AG09309 (cell line): ENCODE data around the gene CRHR2.

ENCODE experiments used
- DNase-seq: peaks from one replicate; pipeline ENCODE4 v3.0.0-alpha.2; 2010; ENCODE audit warnings: low read depth
- H3K4me3 ChIP-seq: 2 replicates; pipeline ENCODE4 v1.5.1; 2011; ENCODE audit warnings: mild to moderate bottlenecking, low read depth, low read length, moderate library complexity; ENCODE audit not compliant: control insufficient read depth
- TF ChIP-seq, protein P1 (sequence below): IDR thresholded peaks from 2 replicates; pipeline ENCODE4 v1.5.1; 2011; ENCODE audit warnings: mild to moderate bottlenecking, low read depth, low read length, inconsistent platforms; ENCODE audit not compliant: insufficient read depth, control insufficient read depth; ENCODE audit errors: missing control alignments

The CRHR2 gene

GRCh38 chr7:30707391-30708357 lies 25.4 kb upstream of the CRHR2 start:
- no peak for DNase-seq
- H3K4me3 ChIP-seq: no peak overlapping the region
- TF ChIP-seq, protein P1, sequence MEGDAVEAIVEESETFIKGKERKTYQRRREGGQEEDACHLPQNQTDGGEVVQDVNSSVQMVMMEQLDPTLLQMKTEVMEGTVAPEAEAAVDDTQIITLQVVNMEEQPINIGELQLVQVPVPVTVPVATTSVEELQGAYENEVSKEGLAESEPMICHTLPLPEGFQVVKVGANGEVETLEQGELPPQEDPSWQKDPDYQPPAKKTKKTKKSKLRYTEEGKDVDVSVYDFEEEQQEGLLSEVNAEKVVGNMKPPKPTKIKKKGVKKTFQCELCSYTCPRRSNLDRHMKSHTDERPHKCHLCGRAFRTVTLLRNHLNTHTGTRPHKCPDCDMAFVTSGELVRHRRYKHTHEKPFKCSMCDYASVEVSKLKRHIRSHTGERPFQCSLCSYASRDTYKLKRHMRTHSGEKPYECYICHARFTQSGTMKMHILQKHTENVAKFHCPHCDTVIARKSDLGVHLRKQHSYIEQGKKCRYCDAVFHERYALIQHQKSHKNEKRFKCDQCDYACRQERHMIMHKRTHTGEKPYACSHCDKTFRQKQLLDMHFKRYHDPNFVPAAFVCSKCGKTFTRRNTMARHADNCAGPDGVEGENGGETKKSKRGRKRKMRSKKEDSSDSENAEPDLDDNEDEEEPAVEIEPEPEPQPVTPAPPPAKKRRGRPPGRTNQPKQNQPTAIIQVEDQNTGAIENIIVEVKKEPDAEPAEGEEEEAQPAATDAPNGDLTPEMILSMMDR: no peak

GRCh38 chr7:30706908-30707307 lies 24.7 kb upstream of the CRHR2 start:
- H3K4me3 ChIP-seq: no peak overlapping the region
- no peak for DNase-seq
- TF ChIP-seq, protein P1: no peak

DNA sequence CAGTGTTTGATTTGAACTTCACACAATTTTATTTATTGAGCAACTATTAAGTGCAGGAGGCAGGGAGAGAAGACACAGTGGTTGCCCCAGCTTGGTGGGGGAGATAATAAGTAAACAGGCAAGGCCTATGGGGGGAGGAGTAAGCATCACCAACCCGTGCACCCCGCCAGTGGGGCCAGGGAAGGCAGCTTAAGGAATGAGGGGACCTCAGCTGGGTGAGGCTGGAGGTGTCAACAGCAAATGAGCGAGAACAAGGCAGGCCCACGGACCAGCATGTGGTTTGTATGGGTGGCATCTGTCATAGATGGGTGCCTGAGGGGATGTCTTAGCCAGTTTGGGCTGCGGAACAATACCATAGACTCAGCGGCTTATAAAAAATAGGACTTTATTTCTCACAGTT lies 24.1 kb upstream of the CRHR2 start:
- H3K4me3 ChIP-seq: no peak overlapping the region
- TF ChIP-seq, protein P1: no peak

GRCh38 chr7:30705596-30705995 lies 23.3 kb upstream of the CRHR2 start:
- TF ChIP-seq, protein P1: no peak
- H3K4me3 ChIP-seq: no peak overlapping the region
- no peak for DNase-seq

More for the DNA sequence above, 24.1 kb upstream of the CRHR2 start:
- no peak for DNase-seq

- TF ChIP-seq, protein P1: no peak
- DNase-seq: no peak
- no peak overlapping the region for H3K4me3 ChIP-seq
Measured at GRCh38 chr7:30705008-30705407, 22.8 kb upstream of the CRHR2 start.

- TF ChIP-seq, protein P1: no peak
- DNase-seq: no peak
- H3K4me3 ChIP-seq: no peak overlapping the region
Measured at GRCh38 chr7:30703756-30704155, 21.5 kb upstream of the CRHR2 start.
